Heart right ventricle (tissue), 16 donors: Measurements from ENCODE around the gene WIF1. TPM values are rescaled to one million over a fixed set of nuclear protein-coding genes. Genes with fewer than 3 reads are reported as not detected.

Experiments used
- ATAC-seq, 8 donors: fragments of 200-7000 bp; cut with Tn5 transposase; one replicate each; pipeline ENCODE4 v1.9.1; 2020; ENCODE audit warnings: mild to moderate bottlenecking in 8 of 8, moderate library complexity in 8 of 8, moderate number of reproducible peaks in 1 of 8
- DNase-seq, 2 donors: peaks; one replicate each; pipeline ENCODE4 v3.0.0-alpha.2; 2020
- H3K27ac ChIP-seq, 10 donors: fragments of 200-600 bp; sonication (generic) in 2 of 10; one replicate each; pipeline versions ENCODE4 v1.5.0 to v1.8.0; 2020 to 2022; ENCODE audit warnings: mild to moderate bottlenecking in 3 of 10
- H3K27me3 ChIP-seq, 7 donors: fragments of 200-600 bp; one replicate each; pipeline ENCODE4 v1.8.0; 2021 to 2022; ENCODE audit warnings: mild to moderate bottlenecking in 2 of 7
- H3K36me3 ChIP-seq, 9 donors: fragments of 200-600 bp; sonication (generic) in 1 of 9; one replicate each; pipeline versions ENCODE4 v1.5.0 to v1.8.0; 2020 to 2022; ENCODE audit warnings: mild to moderate bottlenecking in 2 of 9
- H3K4me1 ChIP-seq, 9 donors: fragments of 200-600 bp; sonication (generic) in 1 of 9; one replicate each; pipeline versions ENCODE4 v1.5.0 to v1.8.0; 2020 to 2022; ENCODE audit warnings: mild to moderate bottlenecking in 4 of 9
- H3K4me3 ChIP-seq, 10 donors: fragments of 200-600 bp; sonication (generic) in 2 of 10; one replicate each; pipeline versions ENCODE4 v1.5.0 to v1.8.0; 2020 to 2022; ENCODE audit warnings: mild to moderate bottlenecking in 7 of 10, moderate library complexity in 2 of 10
- H3K9me3 ChIP-seq, 11 donors: fragments of 200-600 bp in 10 of 11; sonication (generic) in 2 of 11; one replicate each; pipeline versions ENCODE4 v1.5.0 to v1.8.0; 2013 to 2022; ENCODE audit warnings: mild to moderate bottlenecking in 2 of 11, control low read depth in 1 of 11, moderate library complexity in 1 of 11
- WGBS, 2 donors: extraction: QIAGEN DNeasy Blood & Tissue Kit; methylation state at CpG; one replicate each; pipeline ENCODE4 v1.1.7; 2013; ENCODE audit warnings: inconsistent platforms in 1 of 2; 5-methylcytosine and 5-hydroxymethylcytosine counted together
- intact Hi-C, 10 donors: fragments of 100-400 bp; cut with DNase I; formaldehyde crosslinking; loops; one replicate each; pipeline versions ENCODE4 v1.11.1 to v1.14.2; 2022
- polyA plus RNA-seq, 2 donors: library from polyadenylated mRNA; stranded (reverse); fragments of 200-250 nt; gene quantifications; one replicate each; pipeline ENCODE4 v1.2.3, GENCODE V29; 2013
- total RNA-seq, 10 donors: library from RNA; stranded (reverse); fragmentation: NEBNext Ultra II Directional in 3 of 10; extraction: Animal tissue kit (Norgen Biotek cat#: 25700) in 3 of 10; gene quantifications; one replicate each; pipeline versions ENCODE4 v1.2.1 to v1.2.4, GENCODE V29; 2021 to 2023
- TF ChIP-seq, protein P1 (sequence below), 9 donors: fragments of 200-600 bp; sonication (generic) in 2 of 9; IDR thresholded peaks; one replicate each; pipeline versions ENCODE4 v1.5.0 to v1.8.0; 2021 to 2022; ENCODE audit warnings: antibody characterized with exemption in 9 of 9, mild to moderate bottlenecking in 5 of 9, moderate library complexity in 1 of 9
- donor health status: Arrhythmogenic right ventricular cardiomyopathy.
- donor health status: ischemic (EF 13 %, LVEDD 7.1; RV severe dilation, severe dysfunction).
- donor health status: healthy with polysubstance abuse.
- donor health status: DM: no; HTN: yes; CAD: no.
- donor health status: DM: no; HTN: no; CAD: no.
- donor health status: ischemic (EF 25% LVEDD 6.9; RV normal size, moderate dysfunction).
- donor health status: ischemic (EF 25% LVEDD 5.7; RV mildly dilated, moderate dysfunction).
- donor health status: healthy.
- donor health status: DM: yes; HTN: yes; CAD: no.
- donor health status: Ischemic cardiomyopathy.
- donor health status: ischemic (EF 35%, LVEDD 5.7; RV mildly dilated, moderate dysfunction).
- donor health status: nonischemic (EF 11% LVEDD 7.7; RV severe dilation, severe dysfunction).
- donor health status: DM: yes; HTN: yes; CAD: no.
- donor health status: PGD.
- donor health status: ischemic (EF 29% LVEDD 5.4; RV normal size, mild dysfunction).
- donor health status: nonischemic (EF 23%, LVEDD 6.1; RV moderate dilation, normal function).

Gene WIF1
- total and polyA plus RNA-seq, 12 donors = 0.04 to 0.22 TPM; not detected in 10

DNA sequence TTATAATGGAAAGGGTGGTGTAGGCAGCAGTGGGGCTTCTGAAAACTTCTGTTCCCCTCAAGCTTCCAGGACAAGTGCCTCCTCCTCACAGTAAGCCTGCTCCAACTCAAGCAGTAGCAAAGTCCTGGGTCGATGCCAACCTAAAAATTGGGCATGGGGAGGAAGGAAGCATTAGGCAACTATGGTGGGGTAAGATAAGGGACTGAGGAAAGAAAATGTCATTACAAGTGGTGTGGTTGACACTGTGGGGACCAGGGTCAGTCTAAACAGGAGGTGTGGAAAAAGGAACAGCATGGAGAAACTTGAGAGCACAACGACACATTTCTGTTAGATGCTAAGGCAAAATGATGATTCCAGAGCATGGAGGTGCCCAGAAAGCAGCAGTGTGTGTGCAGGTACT lies 34.9 kb downstream of the WIF1 start:
- H3K4me1 ChIP-seq = no peaks in the 10 kb centered on the region
- H3K4me3 ChIP-seq = no peak overlapping the region
- H3K27me3 ChIP-seq = peaks cover 0 to 32% (median 25%) of the 10 kb centered on the region in 7 donors
- ATAC-seq = no peak
- 61 to 70% methylated on average over 2 of the region's 2 CpGs for WGBS, 2 donors
- TF ChIP-seq, protein P1, sequence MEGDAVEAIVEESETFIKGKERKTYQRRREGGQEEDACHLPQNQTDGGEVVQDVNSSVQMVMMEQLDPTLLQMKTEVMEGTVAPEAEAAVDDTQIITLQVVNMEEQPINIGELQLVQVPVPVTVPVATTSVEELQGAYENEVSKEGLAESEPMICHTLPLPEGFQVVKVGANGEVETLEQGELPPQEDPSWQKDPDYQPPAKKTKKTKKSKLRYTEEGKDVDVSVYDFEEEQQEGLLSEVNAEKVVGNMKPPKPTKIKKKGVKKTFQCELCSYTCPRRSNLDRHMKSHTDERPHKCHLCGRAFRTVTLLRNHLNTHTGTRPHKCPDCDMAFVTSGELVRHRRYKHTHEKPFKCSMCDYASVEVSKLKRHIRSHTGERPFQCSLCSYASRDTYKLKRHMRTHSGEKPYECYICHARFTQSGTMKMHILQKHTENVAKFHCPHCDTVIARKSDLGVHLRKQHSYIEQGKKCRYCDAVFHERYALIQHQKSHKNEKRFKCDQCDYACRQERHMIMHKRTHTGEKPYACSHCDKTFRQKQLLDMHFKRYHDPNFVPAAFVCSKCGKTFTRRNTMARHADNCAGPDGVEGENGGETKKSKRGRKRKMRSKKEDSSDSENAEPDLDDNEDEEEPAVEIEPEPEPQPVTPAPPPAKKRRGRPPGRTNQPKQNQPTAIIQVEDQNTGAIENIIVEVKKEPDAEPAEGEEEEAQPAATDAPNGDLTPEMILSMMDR (IDR thresholded peaks at IDR 0.05) = no peak
- intact Hi-C loops = no loop called here
- no peaks in the 10 kb centered on the region for H3K9me3 ChIP-seq
- no peak for DNase-seq
- no peaks in the 10 kb centered on the region for H3K36me3 ChIP-seq
- H3K27ac ChIP-seq = no peak overlapping the region

DNA sequence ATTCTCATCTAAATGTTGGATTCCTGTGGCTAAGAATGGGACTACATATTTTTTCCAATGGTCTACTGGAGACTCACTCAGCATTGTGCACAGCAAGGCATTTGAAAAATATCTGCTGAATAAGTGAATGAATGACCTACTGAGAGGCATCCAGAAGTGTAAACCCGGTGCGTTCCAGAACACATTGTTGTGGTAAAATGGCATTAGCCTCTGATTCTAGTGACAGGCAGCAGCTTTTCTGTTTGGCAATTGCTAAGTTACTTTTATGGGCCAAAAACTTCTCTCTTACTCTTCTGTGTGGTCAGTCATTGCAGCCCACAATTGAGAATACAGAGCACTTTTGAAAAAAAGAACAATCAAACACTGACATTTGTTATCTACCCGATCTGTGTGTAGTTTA lies 36.5 kb downstream of the WIF1 start:
- Histone ChIP-seq H3K36me3 (no peaks in the 10 kb centered on the region), H3K27me3 (peaks cover 0 to 20% (median 14%) of the 10 kb centered on the region in 7 donors), H3K4me1 (no peaks in the 10 kb centered on the region), H3K27ac (no peak overlapping the region), H3K9me3 (no peaks in the 10 kb centered on the region), H3K4me3 (no peak overlapping the region)
- DNase-seq (no peak), ATAC-seq (no peak)
- WGBS, 2 donors = 75 to 78% methylated on average over 3 of the region's 3 CpGs
- TF ChIP-seq, protein P1 (IDR thresholded peaks at IDR 0.05) = no peak
- intact Hi-C loops = no loop called here

DNA sequence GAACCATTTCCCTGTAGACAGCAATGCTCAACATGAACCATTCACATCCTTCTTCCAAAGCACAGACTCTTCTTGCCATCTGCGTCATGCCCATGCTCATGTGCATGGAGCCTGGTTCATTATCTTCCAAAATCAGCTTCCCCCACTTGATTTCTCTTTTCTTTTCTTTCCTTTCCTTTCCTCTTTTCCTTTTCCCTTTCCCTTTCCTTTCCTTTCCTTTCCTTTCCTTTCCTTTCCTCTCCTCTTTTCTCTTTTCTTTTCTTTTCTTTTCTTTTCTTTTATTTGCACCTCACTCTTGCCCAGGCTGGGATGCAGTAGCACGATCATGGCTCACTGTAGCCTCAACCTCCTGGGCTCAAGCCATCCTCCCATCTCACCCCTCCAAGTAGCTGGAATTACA lies 37.5 kb downstream of the WIF1 start:
- DNase-seq = no peak
- no peaks in the 10 kb centered on the region for H3K36me3 ChIP-seq
- intact Hi-C loops = no loop called here
- no peaks in the 10 kb centered on the region for H3K4me1 ChIP-seq
- no peaks in the 10 kb centered on the region for H3K9me3 ChIP-seq
- ATAC-seq = no peak
- H3K4me3 ChIP-seq = no peak overlapping the region
- TF ChIP-seq, protein P1 (IDR thresholded peaks at IDR 0.05) = no peak
- no peak overlapping the region for H3K27ac ChIP-seq
- peaks cover 0 to 23% (median 17%) of the 10 kb centered on the region in 7 donors for H3K27me3 ChIP-seq
- 93 to 96% methylated on average over 2 of the region's 2 CpGs for WGBS, 2 donors

DNA sequence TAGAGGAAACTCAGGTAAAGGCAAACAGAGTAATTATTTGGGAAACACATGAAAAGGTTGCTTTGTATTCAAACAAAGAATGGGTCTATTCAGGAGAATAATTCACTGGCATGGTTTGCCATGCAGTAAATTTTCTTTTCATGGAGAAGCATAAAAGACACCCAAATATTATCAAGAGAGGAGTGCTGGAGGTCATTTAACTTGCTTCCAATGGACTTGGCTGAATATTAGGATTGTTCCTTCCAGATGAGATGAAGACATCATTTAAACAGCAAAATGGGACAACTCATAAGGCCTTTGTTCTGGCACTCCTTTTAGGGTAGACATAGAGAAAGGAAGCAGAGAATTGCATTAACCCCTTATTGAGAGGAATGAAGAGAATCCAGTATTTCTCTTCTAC lies 38.7 kb downstream of the WIF1 start:
- ATAC-seq (no peak), DNase-seq (no peak)
- Histone ChIP-seq H3K9me3 (no peaks in the 10 kb centered on the region), H3K27me3 (peaks cover 0 to 23% (median 14%) of the 10 kb centered on the region in 7 donors), H3K36me3 (no peaks in the 10 kb centered on the region), H3K4me1 (no peaks in the 10 kb centered on the region), H3K4me3 (no peak overlapping the region), H3K27ac (no peak overlapping the region)
- TF ChIP-seq, protein P1 (IDR thresholded peaks at IDR 0.05) = no peak
- intact Hi-C loops = no loop called here
